ENCODE data around the gene NRXN2. TPM values are rescaled to one million over a fixed set of nuclear protein-coding genes. Genes with fewer than 3 reads are reported as not detected.

The NRXN2 gene
- total and polyA plus RNA-seq, 5 donors from 2014 or later = 0.42 TPM; not detected in 4

DNA sequence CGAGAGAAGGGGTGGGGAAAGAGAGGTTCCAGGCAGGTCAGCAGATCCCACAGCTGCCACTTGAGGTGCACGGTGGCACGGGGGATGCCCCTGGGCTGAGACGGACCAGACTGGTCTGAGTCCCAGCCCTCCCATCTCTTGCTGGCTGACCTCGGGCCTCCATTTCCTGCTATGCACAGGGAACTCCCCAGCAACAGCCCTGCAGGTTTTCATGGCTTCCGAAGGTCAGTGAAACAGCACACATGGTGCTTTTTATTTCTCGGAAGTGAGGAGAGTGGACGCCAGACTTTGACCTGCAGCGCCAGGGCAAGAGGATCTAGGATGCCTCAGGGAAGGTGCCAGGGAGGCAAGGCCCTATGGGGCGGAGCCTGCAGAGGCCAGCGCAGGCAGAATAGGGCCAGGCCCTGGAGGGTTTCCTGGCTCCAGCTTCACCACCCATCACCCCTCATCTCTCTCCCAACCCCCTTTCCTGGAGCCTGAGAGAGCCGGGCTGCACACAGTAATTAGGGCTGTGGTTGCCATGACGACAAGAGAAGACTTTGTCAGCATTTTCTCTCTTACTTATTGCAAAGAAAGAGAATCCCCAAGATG is 102.5 kb downstream of the NRXN2 start:
- Histone ChIP-seq H3K36me3 (ENCODE audit: control insufficient read depth, insufficient read depth, low read length) (no peaks in the 10 kb centered on the region), H3K27me3 (ENCODE audit: control insufficient read depth, insufficient read depth, low read length) (no peaks in the 10 kb centered on the region), H3K4me1 (ENCODE audit: control insufficient read depth, insufficient read depth, low read length, poor library complexity, severe bottlenecking) (no peaks in the 10 kb centered on the region), H3K27ac (ENCODE audit: insufficient read depth, low read length, poor library complexity, severe bottlenecking) (no peak overlapping the region), H3K4me3 (ENCODE audit: low read depth, low read length) (no peak overlapping the region), H3K9me3 (ENCODE audit: control insufficient read depth in 2 of 2, low read length in 2 of 2) (no peaks in the 10 kb centered on the region)
- peak overlapping the region in 2 of 3 donors; percentile 36 to 56 for H3K27ac Mint-ChIP-seq
- H3K9me3 Mint-ChIP-seq = no peaks in the 10 kb centered on the region
- H3K36me3 Mint-ChIP-seq = no peaks in the 10 kb centered on the region
- H3K4me1 Mint-ChIP-seq = peaks cover 0 to 7% (median 4%) of the 10 kb centered on the region in 4 donors
- H3K27me3 Mint-ChIP-seq = peaks cover 5% of the 10 kb centered on the region
- DNase-seq (peak in 1 of 3 donors; percentile 2), ATAC-seq (ENCODE audit: low read depth in 2 of 2) (no peak)
- H3K4me3 Mint-ChIP-seq = no peak overlapping the region

GRCh38 chr11:64619811-64620380 is 103.1 kb downstream of the NRXN2 start:
- Mint-ChIP-seq H3K9me3 (no peaks in the 10 kb centered on the region), H3K4me1 (peaks cover 0 to 7% (median 4%) of the 10 kb centered on the region in 4 donors), H3K27ac (peak overlapping the region in 1 of 3 donors; percentile 55), H3K27me3 (peaks cover 5% of the 10 kb centered on the region), H3K4me3 (no peak overlapping the region), H3K36me3 (no peaks in the 10 kb centered on the region)
- no peak overlapping the region for H3K27ac ChIP-seq (ENCODE audit: insufficient read depth, low read length, poor library complexity, severe bottlenecking)
- H3K36me3 ChIP-seq (ENCODE audit: control insufficient read depth, insufficient read depth, low read length) = no peaks in the 10 kb centered on the region
- H3K4me3 ChIP-seq (ENCODE audit: low read depth, low read length) = no peak overlapping the region
- no peaks in the 10 kb centered on the region for H3K27me3 ChIP-seq (ENCODE audit: control insufficient read depth, insufficient read depth, low read length)
- no peaks in the 10 kb centered on the region for H3K4me1 ChIP-seq (ENCODE audit: control insufficient read depth, insufficient read depth, low read length, poor library complexity, severe bottlenecking)
- DNase-seq (no peak), ATAC-seq (ENCODE audit: low read depth in 2 of 2) (no peak)
- no peaks in the 10 kb centered on the region for H3K9me3 ChIP-seq (ENCODE audit: control insufficient read depth in 2 of 2, low read length in 2 of 2)

DNA sequence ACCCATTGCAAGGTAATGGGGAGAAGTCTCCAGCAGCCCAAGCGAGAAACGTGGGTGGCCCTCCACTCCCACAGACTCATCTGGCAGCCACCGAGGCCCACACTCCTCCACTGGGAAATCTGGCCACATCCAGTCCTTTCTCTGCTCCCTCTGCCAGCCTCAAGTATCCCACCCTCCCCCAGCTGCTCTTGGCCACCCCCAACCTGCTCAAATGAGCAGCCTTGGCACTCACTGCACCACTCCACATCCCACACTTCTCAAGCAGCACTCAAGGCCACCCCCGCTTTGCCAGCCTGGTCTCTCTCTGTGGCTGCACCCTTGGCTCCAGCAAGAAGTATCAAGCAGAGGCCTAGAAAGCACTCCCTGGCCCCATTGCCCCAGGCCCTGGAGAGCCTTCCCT is 103.8 kb downstream of the NRXN2 start:
- DNase-seq (no peak), ATAC-seq (ENCODE audit: low read depth in 2 of 2) (no peak)
- Histone ChIP-seq H3K36me3 (ENCODE audit: control insufficient read depth, insufficient read depth, low read length) (no peaks in the 10 kb centered on the region), H3K4me3 (ENCODE audit: low read depth, low read length) (no peak overlapping the region), H3K27ac (ENCODE audit: insufficient read depth, low read length, poor library complexity, severe bottlenecking) (no peak overlapping the region), H3K9me3 (ENCODE audit: control insufficient read depth in 2 of 2, low read length in 2 of 2) (no peaks in the 10 kb centered on the region), H3K27me3 (ENCODE audit: control insufficient read depth, insufficient read depth, low read length) (no peaks in the 10 kb centered on the region), H3K4me1 (ENCODE audit: control insufficient read depth, insufficient read depth, low read length, poor library complexity, severe bottlenecking) (no peaks in the 10 kb centered on the region)
- Mint-ChIP-seq H3K36me3 (no peaks in the 10 kb centered on the region), H3K27ac (no peak overlapping the region), H3K27me3 (peaks cover 5% of the 10 kb centered on the region), H3K4me3 (no peak overlapping the region), H3K4me1 (peaks cover 0 to 7% (median 4%) of the 10 kb centered on the region in 4 donors), H3K9me3 (no peaks in the 10 kb centered on the region)

- H3K9me3 Mint-ChIP-seq = peaks cover 0 to 1% (median 0%) of the 10 kb centered on the region in 7 donors
- H3K27ac ChIP-seq (ENCODE audit: insufficient read depth, low read length, poor library complexity, severe bottlenecking) = no peak overlapping the region
- H3K4me1 ChIP-seq (ENCODE audit: control insufficient read depth, insufficient read depth, low read length, poor library complexity, severe bottlenecking) = peaks cover 3% of the 10 kb centered on the region
- ATAC-seq (ENCODE audit: low read depth in 2 of 2) = no peak
- H3K4me3 ChIP-seq (ENCODE audit: low read depth, low read length) = no peak overlapping the region
- H3K4me1 Mint-ChIP-seq = peaks cover 0 to 12% (median 5%) of the 10 kb centered on the region in 4 donors
- H3K27ac Mint-ChIP-seq = no peak overlapping the region
- no peaks in the 10 kb centered on the region for H3K36me3 ChIP-seq (ENCODE audit: control insufficient read depth, insufficient read depth, low read length)
- H3K36me3 Mint-ChIP-seq = no peaks in the 10 kb centered on the region
- H3K27me3 ChIP-seq (ENCODE audit: control insufficient read depth, insufficient read depth, low read length) = no peaks in the 10 kb centered on the region
- H3K9me3 ChIP-seq (ENCODE audit: control insufficient read depth in 2 of 2, low read length in 2 of 2) = no peaks in the 10 kb centered on the region
- peaks cover 4% of the 10 kb centered on the region for H3K27me3 Mint-ChIP-seq
- no peak for DNase-seq
- H3K4me3 Mint-ChIP-seq = no peak overlapping the region
Measured at GRCh38 chr11:64616817-64617216, 106.2 kb downstream of the NRXN2 start.

- Mint-ChIP-seq H3K9me3 (peaks cover 0 to 1% (median 0%) of the 10 kb centered on the region in 7 donors), H3K36me3 (no peaks in the 10 kb centered on the region), H3K27me3 (peaks cover 4% of the 10 kb centered on the region), H3K4me1 (peaks cover 0 to 15% (median 5%) of the 10 kb centered on the region in 4 donors), H3K27ac (no peak overlapping the region), H3K4me3 (no peak overlapping the region)
- Histone ChIP-seq H3K9me3 (ENCODE audit: control insufficient read depth in 2 of 2, low read length in 2 of 2) (no peaks in the 10 kb centered on the region), H3K4me3 (ENCODE audit: low read depth, low read length) (no peak overlapping the region), H3K36me3 (ENCODE audit: control insufficient read depth, insufficient read depth, low read length) (no peaks in the 10 kb centered on the region), H3K27ac (ENCODE audit: insufficient read depth, low read length, poor library complexity, severe bottlenecking) (no peak overlapping the region), H3K27me3 (ENCODE audit: control insufficient read depth, insufficient read depth, low read length) (no peaks in the 10 kb centered on the region), H3K4me1 (ENCODE audit: control insufficient read depth, insufficient read depth, low read length, poor library complexity, severe bottlenecking) (peaks cover 4% of the 10 kb centered on the region)
- no peak for ATAC-seq (ENCODE audit: low read depth in 2 of 2)
- no peak for DNase-seq
Measured at GRCh38 chr11:64614917-64615316, 108.1 kb downstream of the NRXN2 start.

DNA sequence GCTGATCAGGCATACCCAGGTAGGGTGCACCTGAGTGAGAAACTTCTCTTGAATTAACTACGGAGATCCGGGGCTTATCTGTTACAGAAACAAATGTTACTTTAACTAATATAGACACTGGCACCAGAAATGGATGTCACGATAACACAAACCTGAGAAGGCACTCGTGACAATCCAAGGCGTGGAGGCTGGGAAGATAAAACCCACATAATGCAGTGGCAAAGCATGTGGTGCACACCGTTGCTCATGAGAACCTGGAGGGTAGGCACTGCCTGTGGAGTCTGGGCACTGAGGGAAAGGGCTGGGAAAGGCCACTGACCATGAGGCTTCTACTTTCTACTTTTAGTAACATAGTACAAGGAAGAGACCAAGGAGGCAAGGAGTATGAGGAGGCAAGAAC is 109.3 kb downstream of the NRXN2 start:
- H3K4me3 ChIP-seq (ENCODE audit: low read depth, low read length) = no peak overlapping the region
- no peak for DNase-seq
- ATAC-seq (ENCODE audit: low read depth in 2 of 2) = no peak

GRCh38 chr11:64611869-64612646 is 110.9 kb downstream of the NRXN2 start:
- DNase-seq (peak in 1 of 3 donors; percentile 16), ATAC-seq (ENCODE audit: low read depth in 2 of 2) (no peak)
- no peaks in the 10 kb centered on the region for H3K36me3 Mint-ChIP-seq
- H3K9me3 Mint-ChIP-seq = peaks cover 0 to 1% (median 0%) of the 10 kb centered on the region in 7 donors
- peaks cover 12% of the 10 kb centered on the region for H3K27me3 Mint-ChIP-seq
- peaks cover 4% of the 10 kb centered on the region for H3K4me1 ChIP-seq (ENCODE audit: control insufficient read depth, insufficient read depth, low read length, poor library complexity, severe bottlenecking)
- no peak overlapping the region for H3K4me3 Mint-ChIP-seq
- H3K27me3 ChIP-seq (ENCODE audit: control insufficient read depth, insufficient read depth, low read length) = no peaks in the 10 kb centered on the region
- no peaks in the 10 kb centered on the region for H3K36me3 ChIP-seq (ENCODE audit: control insufficient read depth, insufficient read depth, low read length)
- no peaks in the 10 kb centered on the region for H3K9me3 ChIP-seq (ENCODE audit: control insufficient read depth in 2 of 2, low read length in 2 of 2)
- no peak overlapping the region for H3K27ac Mint-ChIP-seq
- no peak overlapping the region for H3K27ac ChIP-seq (ENCODE audit: insufficient read depth, low read length, poor library complexity, severe bottlenecking)
- peaks cover 0 to 16% (median 1%) of the 10 kb centered on the region in 4 donors for H3K4me1 Mint-ChIP-seq
- H3K4me3 ChIP-seq (ENCODE audit: low read depth, low read length) = no peak overlapping the region

More for the DNA sequence above, 109.3 kb downstream of the NRXN2 start:
- peaks cover 0 to 1% (median 0%) of the 10 kb centered on the region in 7 donors for H3K9me3 Mint-ChIP-seq
- Histone ChIP-seq H3K4me1 (ENCODE audit: control insufficient read depth, insufficient read depth, low read length, poor library complexity, severe bottlenecking) (peaks cover 4% of the 10 kb centered on the region), H3K36me3 (ENCODE audit: control insufficient read depth, insufficient read depth, low read length) (no peaks in the 10 kb centered on the region), H3K27ac (ENCODE audit: insufficient read depth, low read length, poor library complexity, severe bottlenecking) (no peak overlapping the region), H3K27me3 (ENCODE audit: control insufficient read depth, insufficient read depth, low read length) (no peaks in the 10 kb centered on the region), H3K9me3 (ENCODE audit: control insufficient read depth in 2 of 2, low read length in 2 of 2) (no peaks in the 10 kb centered on the region)
- no peak overlapping the region for H3K27ac Mint-ChIP-seq
- no peaks in the 10 kb centered on the region for H3K36me3 Mint-ChIP-seq
- peaks cover 0 to 16% (median 2%) of the 10 kb centered on the region in 4 donors for H3K4me1 Mint-ChIP-seq
- H3K4me3 Mint-ChIP-seq = no peak overlapping the region
- H3K27me3 Mint-ChIP-seq = peaks cover 5% of the 10 kb centered on the region
